IPS-18c (cell line): Measurements from ENCODE around the gene SLC6A19.

Experiments used
- H3K4me3 ChIP-seq: 2 replicates; pipeline ENCODE4 v1.7.0; 2013; ENCODE audit warnings: low read depth, mild to moderate bottlenecking, low read length, moderate library complexity; ENCODE audit not compliant: insufficient read depth
- H3K9me3 ChIP-seq: one replicate; pipeline ENCODE4 v1.6.1; 2013; ENCODE audit warnings: mild to moderate bottlenecking, low read length, moderate library complexity; ENCODE audit not compliant: control insufficient read depth, insufficient read depth

The SLC6A19 gene

GRCh38 chr5:1175801-1176472 is 25.5 kb upstream of the SLC6A19 start:
- Histone ChIP-seq H3K4me3 (no peak overlapping the region), H3K9me3 (peaks cover 2% of the 10 kb centered on the region)

- H3K9me3 ChIP-seq: peaks cover 2% of the 10 kb centered on the region
- no peak overlapping the region for H3K4me3 ChIP-seq
Measured at GRCh38 chr5:1176473-1177391, 24.7 kb upstream of the SLC6A19 start.

- H3K9me3 ChIP-seq: peaks cover 2% of the 10 kb centered on the region
- H3K4me3 ChIP-seq: no peak overlapping the region
Measured at GRCh38 chr5:1177826-1178528, 23.4 kb upstream of the SLC6A19 start.

- peaks cover 2% of the 10 kb centered on the region for H3K9me3 ChIP-seq
- H3K4me3 ChIP-seq: no peak overlapping the region
Measured at GRCh38 chr5:1178529-1179382, 22.6 kb upstream of the SLC6A19 start.

GRCh38 chr5:1179383-1179715 is 22.0 kb upstream of the SLC6A19 start:
- Histone ChIP-seq H3K9me3 (peaks cover 2% of the 10 kb centered on the region), H3K4me3 (no peak overlapping the region)

GRCh38 chr5:1180096-1180495 is 21.3 kb upstream of the SLC6A19 start:
- H3K4me3 ChIP-seq: no peak overlapping the region

GRCh38 chr5:1180841-1181271 is 20.5 kb upstream of the SLC6A19 start:
- H3K4me3 ChIP-seq: no peak overlapping the region

More at GRCh38 chr5:1180096-1180495, 21.3 kb upstream of the SLC6A19 start:
- H3K9me3 ChIP-seq: no peaks in the 10 kb centered on the region

GRCh38 chr5:1181451-1182359 is 19.7 kb upstream of the SLC6A19 start:
- Histone ChIP-seq H3K4me3 (no peak overlapping the region), H3K9me3 (no peaks in the 10 kb centered on the region)

More at GRCh38 chr5:1180841-1181271, 20.5 kb upstream of the SLC6A19 start:
- H3K9me3 ChIP-seq: no peaks in the 10 kb centered on the region

- H3K9me3 ChIP-seq: no peaks in the 10 kb centered on the region
- H3K4me3 ChIP-seq: no peak overlapping the region
Measured at GRCh38 chr5:1182360-1182632, 19.1 kb upstream of the SLC6A19 start.

- H3K4me3 ChIP-seq: no peak overlapping the region
- no peaks in the 10 kb centered on the region for H3K9me3 ChIP-seq
Measured at GRCh38 chr5:1182633-1183423, 18.6 kb upstream of the SLC6A19 start.

GRCh38 chr5:1183424-1184162 is 17.8 kb upstream of the SLC6A19 start:
- no peak overlapping the region for H3K4me3 ChIP-seq
- H3K9me3 ChIP-seq: no peaks in the 10 kb centered on the region

- Histone ChIP-seq H3K9me3 (no peaks in the 10 kb centered on the region), H3K4me3 (no peak overlapping the region)
Measured at GRCh38 chr5:1184163-1184470, 17.3 kb upstream of the SLC6A19 start.

GRCh38 chr5:1184481-1184880 is 16.9 kb upstream of the SLC6A19 start:
- no peak overlapping the region for H3K4me3 ChIP-seq

GRCh38 chr5:1185038-1185627 is 16.3 kb upstream of the SLC6A19 start:
- Histone ChIP-seq H3K4me3 (no peak overlapping the region), H3K9me3 (no peaks in the 10 kb centered on the region)

More at GRCh38 chr5:1184481-1184880, 16.9 kb upstream of the SLC6A19 start:
- H3K9me3 ChIP-seq: no peaks in the 10 kb centered on the region
